Non-pigmented ciliary epithelial cell (primary cell): Measurements from ENCODE around the gene TPCN1.

Source experiments
- DNase-seq: peaks from one replicate; pipeline ENCODE4 v3.0.0-alpha.2; 2010; ENCODE audit warnings: low read depth

The TPCN1 gene

DNA sequence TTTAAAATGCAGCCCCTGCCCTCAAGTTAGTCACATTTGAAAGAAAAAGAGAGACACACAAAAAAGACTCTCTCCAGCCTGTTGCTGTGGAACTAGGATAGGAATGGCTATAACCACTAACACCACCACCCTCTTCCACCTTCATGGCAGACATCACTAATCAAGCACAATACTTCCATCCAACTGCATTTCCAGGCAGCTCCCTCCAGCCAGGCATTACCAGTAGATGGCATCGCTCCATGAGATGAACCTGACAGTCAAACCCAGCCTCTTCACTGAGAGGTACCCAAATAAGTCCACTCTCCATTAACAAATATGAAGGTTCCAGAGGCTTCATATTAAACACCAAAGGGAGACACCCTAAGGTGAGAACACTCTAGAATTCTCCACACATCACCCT, 89.2 kb downstream of the TPCN1 start:
- no peak for DNase-seq

DNA sequence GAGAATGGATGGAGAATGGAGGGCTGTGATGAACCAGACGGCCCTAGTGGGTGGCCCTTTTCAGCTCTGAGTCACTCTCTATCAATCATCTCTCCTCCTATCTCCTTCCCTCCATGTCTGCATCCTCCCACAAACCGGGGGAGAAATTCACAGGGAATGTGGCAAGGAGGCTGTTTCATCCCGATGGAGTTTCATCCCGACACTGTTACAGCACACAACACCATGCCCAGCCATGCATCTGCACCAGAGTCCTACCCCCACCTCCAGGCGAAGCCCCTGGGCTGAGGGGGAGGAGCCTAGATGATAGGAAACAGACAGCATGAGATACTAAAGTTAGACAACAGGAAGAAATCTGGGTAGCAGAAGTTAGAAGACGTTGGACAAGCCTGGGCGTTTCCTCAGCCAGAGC, 92.9 kb downstream of the TPCN1 start:
- no peak for DNase-seq

DNA sequence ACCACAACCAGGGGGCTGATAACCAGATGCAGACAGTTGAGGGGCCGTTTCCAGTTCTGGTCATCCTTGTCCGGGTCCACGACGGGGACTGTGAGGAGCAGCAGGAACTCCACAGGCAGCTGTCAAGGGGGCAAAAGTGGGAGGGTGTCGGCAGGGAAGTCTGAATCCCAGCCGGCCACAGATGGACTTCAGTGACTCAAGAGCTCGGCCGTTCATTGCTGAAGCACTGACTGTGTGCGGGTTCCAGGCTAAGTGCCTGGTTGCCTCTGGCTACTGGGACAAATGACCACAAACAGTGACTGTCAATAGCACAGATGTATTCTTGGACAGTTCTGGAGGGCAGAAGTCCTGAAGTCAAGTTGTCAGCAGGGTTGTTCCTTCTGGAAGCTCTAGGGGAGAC, 94.1 kb downstream of the TPCN1 start:
- DNase-seq: no peak

DNA sequence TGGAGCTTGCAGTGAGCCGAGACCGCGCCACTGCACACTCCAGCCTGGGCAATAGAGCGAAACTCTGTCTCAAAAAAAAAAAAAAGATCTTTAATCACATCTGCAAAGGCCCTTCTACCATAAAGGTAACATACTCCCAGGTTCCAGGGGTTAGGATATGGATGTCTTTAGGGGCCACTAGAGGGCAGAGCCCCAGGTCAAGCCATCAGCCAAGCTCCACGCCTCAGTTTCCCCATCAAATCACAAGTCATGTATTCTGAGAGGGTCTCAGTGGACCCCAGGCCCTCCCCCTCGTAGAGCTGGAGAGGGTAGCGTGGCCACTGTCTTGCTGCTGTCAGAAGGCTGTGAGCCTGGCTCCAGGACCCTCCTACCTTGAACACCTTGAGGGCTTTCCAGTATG, 94.9 kb downstream of the TPCN1 start:
- no peak for DNase-seq

DNA sequence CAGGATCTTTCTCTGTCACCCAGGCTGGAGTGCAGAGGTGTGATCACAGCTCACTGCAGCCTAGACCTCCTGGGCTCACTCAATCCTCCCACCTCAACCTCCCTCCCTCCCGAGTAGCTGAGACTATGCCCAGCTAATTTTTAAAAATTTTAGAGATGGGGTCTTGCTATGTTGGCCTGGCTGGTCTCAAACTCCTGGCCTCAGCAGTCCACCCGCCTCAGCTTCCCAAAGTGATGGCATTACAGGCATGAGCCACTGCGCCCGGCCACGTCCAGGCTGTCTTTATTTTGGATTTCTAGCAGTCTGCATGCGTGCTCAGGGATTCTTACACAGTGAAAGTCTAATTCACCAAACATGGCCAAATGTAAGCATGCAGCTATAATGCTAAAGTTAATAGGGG, 95.9 kb downstream of the TPCN1 start:
- no peak for DNase-seq

DNA sequence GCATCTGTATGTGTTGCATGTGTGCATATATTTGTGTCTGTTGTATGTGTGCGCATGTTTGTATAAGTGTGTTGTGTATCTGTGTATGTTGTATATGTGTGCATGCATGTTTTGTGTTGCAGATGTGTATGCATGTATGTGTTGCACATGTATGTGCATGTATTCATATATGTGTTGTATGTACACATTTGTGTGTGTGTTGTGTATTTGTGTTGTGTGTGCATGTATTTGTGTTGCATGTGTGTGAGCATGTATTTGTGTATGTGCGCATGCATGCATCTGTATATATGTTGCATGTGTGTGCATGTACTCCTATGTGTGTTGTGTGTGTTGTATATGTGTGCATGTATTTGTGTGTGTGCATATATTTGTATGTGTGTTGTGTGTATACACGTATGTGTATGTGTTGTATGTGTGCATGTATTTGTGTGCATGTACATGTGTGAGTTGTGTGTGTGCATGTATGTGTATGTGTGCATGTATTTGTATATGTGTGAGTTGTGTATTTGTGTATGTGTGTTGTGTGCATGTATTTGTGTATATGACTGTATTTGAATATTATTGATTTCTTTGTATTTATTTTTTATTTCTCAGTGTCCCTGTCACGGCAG, 96.9 kb downstream of the TPCN1 start:
- DNase-seq: no peak

DNA sequence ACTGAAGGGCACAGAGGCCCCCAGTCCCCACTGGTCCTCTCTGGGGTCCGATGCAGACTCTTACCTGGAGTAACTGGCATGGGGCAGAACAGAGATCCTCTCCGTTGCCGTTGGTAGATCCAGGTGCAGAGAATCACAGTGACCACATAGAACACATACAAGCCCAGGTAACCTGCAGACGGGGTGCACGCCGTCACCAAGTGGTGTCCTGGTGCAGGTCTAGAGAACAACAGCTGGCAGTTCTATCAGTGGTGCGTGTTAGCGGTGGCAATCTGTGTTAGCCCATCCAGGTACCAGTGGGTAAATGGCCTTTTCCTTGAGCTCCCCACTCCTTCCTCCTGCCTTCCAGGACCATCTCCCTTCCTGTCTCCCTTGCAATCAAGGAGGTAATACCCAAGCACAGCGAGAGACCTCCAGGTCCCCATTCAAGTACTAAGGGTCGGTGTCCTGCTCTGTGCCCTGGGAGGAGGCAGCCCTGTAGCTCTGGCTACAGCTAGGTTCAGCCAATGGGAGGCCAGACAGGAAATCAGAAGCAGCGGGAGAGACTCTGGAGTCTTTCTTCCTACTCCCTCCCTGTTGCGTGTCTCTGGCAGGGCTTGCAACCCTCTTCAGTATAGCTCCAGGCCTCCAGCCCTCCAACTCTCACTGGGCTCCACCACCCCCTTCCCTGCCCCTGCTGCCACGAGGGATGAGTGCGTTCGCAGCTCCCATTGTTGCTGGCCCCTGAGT, 97.8 kb downstream of the TPCN1 start:
- DNase-seq: no peak

DNA sequence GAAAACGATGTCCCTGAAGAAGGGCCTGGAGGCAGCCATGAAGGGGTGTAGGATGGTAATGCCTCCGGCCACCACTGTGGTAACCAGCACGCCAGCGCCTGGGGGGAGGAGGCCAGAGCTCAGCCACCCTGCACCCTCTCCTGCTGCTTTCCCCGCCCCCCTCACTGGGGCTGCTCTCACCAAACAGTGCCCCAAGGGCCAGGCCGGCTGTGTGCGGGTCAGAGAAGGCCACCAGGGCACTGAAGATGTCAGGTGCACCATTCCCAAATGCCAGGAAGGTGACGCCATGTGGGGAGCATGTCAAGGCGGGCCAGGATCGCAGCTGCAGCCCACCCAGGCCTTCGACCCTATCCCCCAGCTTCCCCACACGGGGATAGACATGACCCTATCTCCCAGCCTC, 99.1 kb downstream of the TPCN1 start:
- DNase-seq: no peak

DNA sequence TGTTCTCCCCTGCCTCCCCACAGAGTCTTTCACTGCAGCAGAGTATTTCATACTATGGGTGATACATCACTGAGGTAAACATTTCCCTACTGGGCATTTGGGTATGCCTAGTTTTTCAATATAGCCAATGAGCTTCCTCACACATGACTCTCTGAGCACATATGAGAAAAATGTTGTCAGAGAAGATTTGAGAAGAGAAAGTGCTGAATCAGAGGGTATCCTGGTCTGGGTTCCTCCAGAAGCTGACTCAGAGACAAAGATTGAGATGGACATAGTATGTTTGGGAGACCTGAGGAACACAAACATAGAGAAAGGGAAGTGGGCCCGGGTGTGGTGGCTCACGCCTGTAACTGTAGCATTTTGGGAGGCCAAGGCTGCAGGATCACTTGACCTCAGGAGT, 101.1 kb downstream of the TPCN1 start:
- peak; percentile 54 for DNase-seq

DNA sequence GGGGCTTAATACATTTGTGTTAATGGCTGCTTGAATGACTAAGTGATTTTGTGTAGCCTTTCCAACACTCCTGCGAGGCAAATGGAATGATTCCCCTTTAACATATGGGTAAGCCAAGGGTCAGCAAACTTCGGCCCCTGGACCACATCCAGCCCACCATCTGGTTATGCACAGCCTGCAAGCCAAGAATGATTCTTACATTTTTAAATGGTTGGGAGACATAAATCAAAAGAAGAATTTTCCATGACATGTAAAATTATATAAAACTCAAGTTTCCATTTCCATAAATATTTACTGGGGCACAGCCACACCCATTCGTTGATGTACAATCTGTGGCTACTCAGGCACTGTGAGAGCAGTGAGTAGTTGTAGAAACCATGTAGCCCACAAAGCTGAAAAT, 104.7 kb downstream of the TPCN1 start:
- DNase-seq: no peak

DNA sequence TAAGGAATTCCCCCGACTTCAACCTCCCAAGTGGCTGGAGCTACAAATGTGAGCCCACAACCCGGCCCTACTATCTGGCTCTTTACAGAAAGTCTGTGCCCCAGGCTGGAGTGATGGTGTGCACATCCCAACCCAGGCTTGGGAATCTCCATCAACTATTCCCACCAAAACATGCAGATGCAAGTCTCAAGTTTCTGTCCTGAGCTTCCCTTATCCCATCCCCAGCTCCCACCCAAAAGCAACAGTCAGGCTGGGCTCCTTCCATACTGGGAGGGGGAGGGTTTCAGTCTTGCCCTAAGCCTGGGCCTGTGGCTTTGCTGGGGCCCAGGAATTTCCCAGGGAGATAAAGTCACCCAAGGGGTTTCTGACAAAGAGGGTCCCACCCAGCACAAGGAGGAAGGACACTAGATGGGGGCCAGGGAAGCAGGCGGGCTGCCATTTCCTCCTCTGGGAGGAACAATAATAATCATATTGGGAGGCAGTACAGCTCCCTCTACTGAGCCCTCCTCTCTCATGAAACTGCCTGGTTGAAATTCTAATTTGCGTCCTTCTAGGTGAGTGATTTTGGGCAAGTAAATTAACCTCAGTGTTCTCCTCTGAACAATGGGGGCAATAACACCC, 105.6 kb downstream of the TPCN1 start:
- no peak for DNase-seq

DNA sequence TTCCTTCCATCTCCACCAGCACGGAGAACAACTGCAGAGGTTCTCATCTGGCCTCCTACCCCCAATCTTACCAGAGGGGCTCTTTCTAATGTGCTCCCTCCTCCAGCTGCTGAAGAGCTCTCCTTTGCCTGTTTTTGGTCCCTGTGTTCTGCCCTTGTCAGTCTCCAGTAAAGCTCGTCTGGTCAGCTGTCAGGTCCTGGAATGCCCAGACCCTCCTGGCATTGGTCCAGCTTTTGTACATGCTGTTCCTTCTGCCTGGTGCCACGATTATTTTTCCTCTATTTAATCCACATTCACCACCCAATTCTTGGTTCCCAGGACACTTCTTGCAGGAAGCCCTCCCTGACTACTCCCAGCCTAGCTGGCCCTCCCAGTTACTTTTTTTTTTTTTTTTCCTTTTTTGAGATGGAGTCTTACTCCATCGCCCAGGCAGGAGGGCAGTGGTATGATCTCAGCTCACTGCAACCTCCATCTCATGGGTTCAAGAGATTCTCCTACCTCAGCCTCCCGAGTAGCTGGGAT, 107.2 kb downstream of the TPCN1 start:
- no peak for DNase-seq

DNA sequence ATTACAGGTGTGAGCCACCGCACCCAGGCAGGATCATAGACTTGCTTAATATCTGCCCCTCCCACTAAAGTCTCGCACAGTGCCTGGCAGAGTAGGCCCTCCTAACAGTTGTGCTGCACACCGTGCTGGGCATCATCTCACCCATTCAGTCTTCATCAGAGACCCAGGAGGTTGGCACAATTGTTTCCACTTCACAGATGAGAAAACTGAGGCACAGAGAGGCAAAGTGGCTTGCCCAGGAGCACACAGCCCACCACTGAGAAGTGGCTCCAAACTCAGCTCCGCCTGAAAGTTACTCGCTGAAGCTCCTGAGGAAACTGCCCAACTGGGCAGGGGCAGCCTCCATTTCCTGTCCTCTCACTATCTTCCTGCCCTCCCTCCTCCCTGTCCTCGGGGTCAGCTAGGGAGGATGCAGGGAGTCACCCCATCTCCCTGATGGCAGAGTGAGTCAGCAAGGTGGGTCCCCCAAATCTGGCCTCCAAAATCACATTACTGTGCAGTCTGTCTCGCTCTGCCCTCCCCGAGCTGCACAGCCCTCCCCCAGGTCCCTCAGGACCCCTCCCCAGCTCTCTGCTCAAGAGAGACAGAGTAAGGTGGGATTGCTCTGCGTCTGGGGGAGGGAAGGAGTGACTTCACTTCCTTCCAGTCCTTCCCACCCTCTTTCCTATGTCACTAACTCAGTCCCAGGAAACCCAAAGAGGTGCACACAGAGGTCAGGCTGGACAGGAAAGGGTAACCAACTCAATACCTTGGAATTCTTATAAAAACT, 107.9 kb downstream of the TPCN1 start:
- DNase-seq: no peak

DNA sequence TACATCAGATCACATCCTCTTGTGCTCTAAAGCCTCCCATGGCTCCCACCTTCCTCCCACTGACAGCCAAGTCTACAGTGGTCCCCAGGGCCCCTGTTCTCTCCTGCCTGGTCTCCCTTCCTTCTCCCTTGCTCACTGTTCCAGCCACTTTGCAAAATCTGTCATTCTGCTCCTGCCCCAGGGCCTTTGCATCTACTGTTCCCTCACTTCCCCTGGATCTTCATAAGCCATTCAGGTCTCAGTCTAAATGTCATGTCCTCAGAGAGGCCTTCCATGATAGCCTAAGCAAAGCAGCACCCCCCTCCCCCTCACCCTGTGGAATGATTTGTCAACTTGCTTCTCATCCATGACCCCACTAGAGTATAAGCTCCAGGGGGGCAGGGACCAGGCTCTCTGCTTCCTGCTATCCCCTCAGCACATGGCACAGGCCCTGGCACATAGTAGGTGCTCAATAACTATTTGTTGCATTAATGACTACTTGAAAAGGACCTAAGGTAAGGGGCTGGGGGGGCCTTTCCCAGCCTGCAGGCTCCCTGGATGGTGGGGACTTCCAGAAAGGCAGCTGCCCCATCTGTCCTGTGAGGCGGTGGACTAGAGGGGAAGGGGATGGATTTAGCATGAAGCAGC, 108.6 kb downstream of the TPCN1 start:
- no peak for DNase-seq

DNA sequence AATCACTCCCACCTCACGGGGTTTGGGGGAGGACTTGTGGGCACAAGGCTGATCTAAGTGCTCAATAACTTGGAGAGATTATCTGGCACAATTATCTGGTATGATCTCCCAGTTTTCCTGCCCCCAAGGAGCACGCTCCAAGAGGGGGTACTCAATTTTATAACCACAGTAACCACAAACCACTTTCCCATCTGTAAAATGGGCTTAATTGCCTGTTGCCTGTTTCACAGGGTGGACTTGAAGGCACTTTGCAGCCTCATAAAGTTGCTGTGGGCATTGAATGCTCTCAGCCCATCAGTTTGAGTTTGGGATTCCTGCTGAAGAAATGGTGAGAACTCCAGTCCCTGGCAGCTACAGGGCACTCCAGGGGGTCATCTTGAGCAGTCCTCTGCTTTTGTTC, 109.2 kb downstream of the TPCN1 start:
- DNase-seq: no peak

DNA sequence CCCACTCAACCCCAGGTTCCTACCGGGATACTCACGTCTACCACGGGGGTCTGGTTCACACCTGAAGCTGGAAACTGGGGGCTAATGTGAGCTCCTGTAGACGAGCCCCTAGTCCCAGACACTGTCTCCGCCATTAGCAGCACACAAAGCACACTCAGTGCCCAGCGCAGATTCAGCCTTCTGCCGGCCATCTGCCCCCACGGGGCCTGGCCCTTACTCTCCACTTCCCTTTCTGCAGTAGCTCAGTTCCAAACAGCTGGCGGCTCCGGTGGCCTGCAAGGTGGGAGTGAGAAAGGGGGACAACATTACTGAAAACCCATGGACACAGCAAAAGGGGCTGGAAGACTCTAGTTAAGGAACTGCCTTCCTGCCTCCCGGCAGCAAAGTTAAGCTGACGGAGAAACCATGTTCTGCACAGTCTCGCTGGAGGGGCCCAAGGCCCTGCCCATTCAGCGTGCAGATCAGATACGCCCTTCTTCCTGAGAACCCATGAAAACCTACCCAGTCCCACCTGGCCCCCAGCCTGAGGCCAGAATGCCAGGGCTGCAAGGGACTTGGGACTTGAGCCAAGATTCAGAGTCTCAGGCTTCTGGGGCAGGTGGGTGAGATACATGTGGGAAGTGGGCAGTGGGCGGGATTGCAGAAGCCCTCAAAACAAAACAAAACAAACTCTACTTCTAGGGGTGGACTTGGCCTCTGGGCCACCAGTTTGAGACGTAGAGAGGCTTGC, 111.6 kb downstream of the TPCN1 start:
- no peak for DNase-seq

DNA sequence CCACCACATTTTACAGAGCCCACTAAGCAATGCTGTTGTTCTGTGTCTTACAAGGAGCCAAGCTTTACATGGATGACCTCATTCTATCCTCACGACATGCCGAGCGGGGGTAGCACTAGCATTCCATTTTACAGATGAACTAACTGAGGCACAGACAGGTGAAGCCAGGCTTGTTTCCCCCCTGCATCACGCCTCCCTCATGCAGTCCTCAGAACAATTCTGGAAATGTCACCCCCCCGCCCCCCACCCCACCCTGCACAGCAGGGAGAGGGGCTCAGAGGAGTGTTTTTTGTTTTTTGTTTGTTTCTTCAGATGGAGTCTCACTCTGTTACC, 112.1 kb downstream of the TPCN1 start:
- no peak for DNase-seq

DNA sequence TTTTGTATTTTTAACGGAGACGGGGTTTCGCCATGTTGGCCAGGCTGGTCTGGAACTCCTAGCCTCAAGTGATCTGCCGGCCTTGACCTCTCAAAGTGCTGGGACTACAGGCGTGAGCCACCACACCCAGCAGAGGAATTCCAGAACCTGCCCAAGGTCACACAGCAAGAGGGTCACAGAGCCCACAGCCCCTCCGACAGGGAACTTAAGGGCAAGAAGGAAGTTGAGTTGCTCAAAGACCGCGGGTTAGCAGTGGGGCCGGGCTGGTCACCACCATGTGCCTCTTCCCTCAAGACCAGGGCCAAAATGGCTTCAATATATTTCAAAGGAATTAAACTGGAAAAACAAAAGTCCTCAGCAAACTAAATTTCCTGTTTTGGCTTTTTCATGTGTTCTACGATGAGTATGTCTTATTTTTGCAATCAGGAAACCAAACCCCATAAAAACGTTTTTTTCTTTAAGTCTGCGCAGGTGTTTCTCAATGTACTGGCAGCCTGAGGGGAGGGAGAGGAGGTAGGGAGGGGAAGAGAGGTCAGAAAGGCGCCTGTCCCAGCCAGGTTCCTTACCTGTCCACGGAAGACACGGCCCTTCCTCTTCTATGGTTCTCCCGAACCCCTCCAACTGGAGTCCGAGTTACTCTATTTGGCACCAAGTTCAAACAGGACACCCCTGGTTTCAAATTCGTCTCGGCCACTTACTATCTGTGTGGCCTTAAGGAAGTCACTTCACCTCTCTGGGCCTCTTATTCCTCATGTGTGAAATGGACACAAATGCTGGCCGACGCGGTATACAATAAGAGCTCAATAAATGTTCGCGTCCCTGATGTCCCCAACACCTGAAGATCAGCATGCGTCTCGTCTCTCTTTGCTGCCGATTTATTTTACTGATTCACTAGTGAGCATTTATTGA, 112.9 kb downstream of the TPCN1 start:
- no peak for DNase-seq

DNA sequence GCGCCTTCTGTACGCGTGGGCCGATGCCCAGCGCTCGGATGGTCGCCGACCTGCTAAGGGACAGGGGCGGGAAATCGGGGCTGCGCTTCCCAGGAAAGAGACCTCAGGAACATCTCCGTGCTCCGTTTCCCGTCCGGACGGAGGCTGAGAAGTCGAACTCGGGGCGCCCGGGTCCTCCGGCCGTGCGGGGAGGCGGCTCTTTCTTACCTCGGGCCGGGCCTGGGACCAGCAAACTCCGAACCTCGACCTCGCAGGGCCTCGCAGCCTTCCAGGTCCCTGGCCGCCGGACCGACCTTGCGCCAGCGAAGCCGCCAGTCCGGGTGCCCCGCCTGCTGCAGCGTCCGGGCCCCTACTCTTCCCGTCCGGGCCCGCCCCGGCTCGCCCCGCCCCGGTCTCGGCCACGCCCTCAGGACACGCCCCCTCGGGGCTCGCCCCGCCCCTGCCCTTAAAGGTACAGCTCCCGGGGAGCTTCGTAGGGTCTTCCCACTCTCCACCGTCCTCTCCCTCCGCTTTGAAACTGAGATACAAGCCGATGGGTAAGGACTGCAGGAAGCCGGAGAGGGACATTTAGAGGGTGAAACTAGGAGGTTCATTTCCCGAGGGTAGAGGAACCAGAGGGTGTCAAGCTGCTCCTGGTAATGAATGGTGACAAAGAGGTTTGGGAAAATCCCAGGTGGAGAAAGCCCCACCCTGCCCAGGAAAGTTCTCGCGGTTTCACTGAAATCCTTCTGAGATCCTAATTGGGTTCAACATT, 113.7 kb downstream of the TPCN1 start, which contains the start of gene SLC8B1:
Gene SLC8B1 (minus strand): TSS at position 324 of the 754 bp plus-strand sequence. CDS start 2,231 bp downstream, outside the sequence.
- no peak for DNase-seq

DNA sequence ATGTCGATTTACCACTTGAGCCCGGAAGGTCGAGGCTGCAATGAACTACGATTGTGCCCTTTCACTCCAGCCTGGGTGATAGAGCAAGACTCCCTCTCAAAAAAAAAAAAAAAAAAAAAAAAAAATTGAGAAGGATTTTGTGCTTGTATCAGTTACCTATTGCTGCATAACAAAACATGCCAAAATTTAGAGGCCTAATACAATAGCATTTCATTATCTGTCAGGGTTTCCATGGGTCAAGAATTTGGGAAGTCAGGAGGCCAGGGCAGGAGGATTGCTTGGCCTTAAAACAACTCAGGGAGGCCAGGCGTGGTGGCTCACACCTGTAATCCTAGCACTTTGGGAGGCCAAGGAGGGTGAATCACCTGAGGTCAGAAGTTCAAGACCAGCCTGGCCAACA, 118.3 kb downstream of the TPCN1 start:
- DNase-seq: no peak
